HUES64 (cell line): ENCODE data around the gene C2CD4C.
"Not testable (repeated sequence)": the region's sequence is repeated elsewhere in the genome, so short reads cannot be mapped to it uniquely, and the experiment has no call there.

Source experiments
- H3K27ac ChIP-seq: 2 replicates; pipeline ENCODE4 v1.7.0; 2013; ENCODE audit warnings: low read depth, low read length, inconsistent platforms
- H3K27me3 ChIP-seq: 2 replicates; pipeline ENCODE4 v1.6.1; 2013; ENCODE audit warnings: mild to moderate bottlenecking, low read length; ENCODE audit not compliant: insufficient read depth
- H3K36me3 ChIP-seq: 2 replicates; pipeline ENCODE4 v1.6.1; 2013; ENCODE audit warnings: mild to moderate bottlenecking, low read length; ENCODE audit not compliant: insufficient read depth
- H3K4me1 ChIP-seq: 2 replicates; pipeline ENCODE4 v1.6.1; 2013; ENCODE audit warnings: mild to moderate bottlenecking, low read length, moderate library complexity; ENCODE audit not compliant: insufficient read depth
- H3K4me3 ChIP-seq: 2 replicates; pipeline ENCODE4 v1.5.1; 2013; ENCODE audit warnings: mild to moderate bottlenecking, low read length, moderate library complexity
- H3K9ac ChIP-seq: 2 replicates; pipeline ENCODE4 v1.6.1; 2013; ENCODE audit warnings: mild to moderate bottlenecking, low read depth, low read length
- H3K9me3 ChIP-seq: 2 replicates; pipeline ENCODE4 v1.6.1; 2013; ENCODE audit warnings: low read depth, low read length; ENCODE audit not compliant: insufficient read depth
- WGBS: fragments of 150-250, 120-280 bp; methylation state at CpG from one replicate; pipeline ENCODE4 v1.1.7; 2013; ENCODE audit warnings: missing lambda C conversion rate; 5-methylcytosine and 5-hydroxymethylcytosine counted together

C2CD4C gene

DNA sequence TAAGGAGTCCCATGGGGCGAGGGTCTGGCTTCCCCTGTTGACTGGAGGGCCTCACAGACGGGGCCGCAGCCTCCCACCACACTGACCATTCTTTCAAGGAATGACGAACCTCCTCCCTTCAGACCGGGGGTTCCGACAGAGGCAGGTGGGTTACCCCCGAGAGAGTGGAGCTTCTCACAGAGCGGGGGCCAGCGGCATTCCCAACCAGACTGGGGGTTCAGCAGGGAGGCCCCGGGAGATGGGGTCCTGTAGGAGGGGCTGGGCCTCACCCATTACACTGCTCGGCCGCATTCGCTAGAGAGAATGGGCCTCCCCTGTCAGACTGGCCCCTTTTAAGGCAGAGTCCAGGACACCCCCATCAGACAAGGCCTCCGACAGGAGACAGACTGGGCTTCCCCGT lies 15.6 kb upstream of the C2CD4C start:
- no peaks in the 10 kb centered on the region for H3K27me3 ChIP-seq

DNA sequence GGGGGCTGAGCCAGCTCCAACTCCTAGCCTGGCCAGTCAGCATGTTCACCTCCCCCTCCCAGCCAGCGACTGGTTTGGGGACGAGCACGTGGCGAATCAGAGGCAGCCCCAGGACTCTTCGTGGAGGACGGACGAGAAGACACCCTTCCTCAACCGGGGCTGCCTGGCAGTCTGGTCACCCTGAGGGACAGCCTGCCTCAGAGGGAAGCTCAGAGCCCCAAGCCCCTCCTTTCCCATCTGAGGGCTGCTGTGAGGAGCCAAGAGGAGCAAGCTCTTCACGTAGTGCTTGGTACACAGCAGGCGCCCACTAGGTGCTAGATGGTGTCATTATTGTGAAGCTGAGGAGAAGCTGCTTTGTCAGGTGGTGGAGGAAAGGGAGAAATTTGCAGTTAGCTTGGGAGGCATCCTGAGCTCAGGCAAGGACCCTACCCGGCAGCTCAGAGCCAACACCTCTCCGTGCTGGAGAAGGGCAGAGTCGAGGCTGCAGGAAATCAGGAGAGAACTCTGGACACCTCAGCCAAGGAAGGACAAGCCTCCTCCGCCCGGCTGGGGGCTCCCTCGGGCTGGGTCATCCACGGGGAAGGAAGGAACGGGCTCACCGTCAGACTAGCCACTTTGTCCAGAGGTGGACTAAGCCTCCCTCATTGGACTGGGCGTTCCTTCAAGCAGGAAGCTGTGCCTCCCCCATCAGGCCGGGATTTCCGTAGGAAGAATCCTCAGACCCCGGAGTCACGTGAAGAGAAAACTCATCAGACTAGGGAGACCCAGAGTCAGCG lies 14.9 kb upstream of the C2CD4C start:
- H3K4me3 ChIP-seq = no peak overlapping the region
- no peaks in the 10 kb centered on the region for H3K27me3 ChIP-seq

More for the DNA sequence above, 15.6 kb upstream of the C2CD4C start:
- no peak overlapping the region for H3K4me3 ChIP-seq
- H3K9ac ChIP-seq = no peak overlapping the region
- no peaks in the 10 kb centered on the region for H3K4me1 ChIP-seq
- WGBS = 95% methylated on average over 15 of the region's 15 CpGs
- H3K9me3 ChIP-seq = no peaks in the 10 kb centered on the region
- H3K36me3 ChIP-seq = no peaks in the 10 kb centered on the region; the same call in 1 of the 2 replicates
- H3K27ac ChIP-seq = no peak overlapping the region

DNA sequence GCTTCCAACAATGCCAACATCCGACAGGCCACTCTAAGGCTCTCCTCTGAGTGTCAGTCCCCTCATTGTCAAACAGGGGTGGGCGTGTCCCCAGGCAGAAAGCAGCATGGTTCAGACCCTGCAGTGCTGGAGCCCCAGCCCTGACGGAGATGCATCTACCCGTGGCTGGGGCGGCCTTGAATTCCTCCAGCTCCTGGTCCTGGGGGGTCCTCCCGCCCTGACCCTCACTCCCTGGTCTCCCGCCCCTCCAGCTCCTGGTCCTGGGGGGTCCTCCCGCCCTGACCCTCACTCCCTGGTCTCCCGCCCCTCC lies 13.9 kb upstream of the C2CD4C start:
- H3K27me3 ChIP-seq = not testable (repeated sequence)

More for the DNA sequence above, 14.9 kb upstream of the C2CD4C start:
- H3K9ac ChIP-seq = no peak overlapping the region
- no peaks in the 10 kb centered on the region; the same call in 1 of the 2 replicates for H3K36me3 ChIP-seq
- H3K4me1 ChIP-seq = no peaks in the 10 kb centered on the region
- H3K27ac ChIP-seq = no peak overlapping the region
- 90% methylated on average over 25 of the region's 25 CpGs for WGBS
- H3K9me3 ChIP-seq = no peaks in the 10 kb centered on the region

DNA sequence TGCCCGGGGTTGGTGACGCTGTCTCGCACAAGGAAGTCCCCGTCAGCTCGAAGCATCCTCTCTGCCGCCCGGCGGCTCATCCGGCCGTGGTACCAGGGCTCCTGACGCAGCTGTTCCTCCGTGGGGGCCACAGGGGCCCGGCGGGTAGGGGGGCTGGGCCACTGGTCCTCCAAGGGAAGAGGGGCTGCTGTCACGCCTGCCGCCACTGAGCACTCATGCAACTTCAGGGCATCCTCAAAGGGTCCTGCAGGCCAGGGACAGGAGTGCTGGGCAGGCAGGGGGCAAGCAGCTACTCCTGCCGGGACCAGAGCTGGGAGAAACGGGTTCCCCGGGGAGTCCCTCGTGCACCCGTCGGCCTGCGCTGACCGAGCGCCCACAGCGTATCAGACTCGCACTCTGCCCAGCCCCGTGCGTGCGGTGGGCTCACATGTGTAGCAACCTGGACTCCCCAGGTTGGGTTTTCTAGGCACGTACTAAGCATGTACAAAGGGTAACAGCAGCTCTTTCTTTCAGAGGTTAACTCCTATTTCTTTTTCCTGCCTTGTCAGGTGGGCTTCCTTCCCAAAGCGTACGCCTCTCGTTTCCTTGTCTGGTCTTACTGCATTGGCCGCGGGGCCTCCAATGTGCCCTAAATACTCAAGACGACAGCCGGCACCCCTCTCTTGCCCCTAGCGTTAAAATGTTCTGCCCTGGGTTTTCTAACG lies 13.4 kb upstream of the C2CD4C start:
- Histone ChIP-seq H3K36me3 (no peaks in the 10 kb centered on the region; the same call in 1 of the 2 replicates), H3K27ac (no peak overlapping the region), H3K9ac (no peak overlapping the region), H3K9me3 (no peaks in the 10 kb centered on the region), H3K4me3 (no peak overlapping the region), H3K27me3 (no peaks in the 10 kb centered on the region), H3K4me1 (peaks cover 7% of the 10 kb centered on the region; the same call in 1 of the 2 replicates)
- 76% methylated on average over 40 of the region's 40 CpGs for WGBS

More for the DNA sequence above, 13.9 kb upstream of the C2CD4C start:
- not testable (repeated sequence) for H3K36me3 ChIP-seq, H3K4me3 ChIP-seq, H3K4me1 ChIP-seq, H3K9ac ChIP-seq, H3K27ac ChIP-seq, H3K9me3 ChIP-seq
- 73% methylated on average over 7 of the region's 9 CpGs for WGBS

DNA sequence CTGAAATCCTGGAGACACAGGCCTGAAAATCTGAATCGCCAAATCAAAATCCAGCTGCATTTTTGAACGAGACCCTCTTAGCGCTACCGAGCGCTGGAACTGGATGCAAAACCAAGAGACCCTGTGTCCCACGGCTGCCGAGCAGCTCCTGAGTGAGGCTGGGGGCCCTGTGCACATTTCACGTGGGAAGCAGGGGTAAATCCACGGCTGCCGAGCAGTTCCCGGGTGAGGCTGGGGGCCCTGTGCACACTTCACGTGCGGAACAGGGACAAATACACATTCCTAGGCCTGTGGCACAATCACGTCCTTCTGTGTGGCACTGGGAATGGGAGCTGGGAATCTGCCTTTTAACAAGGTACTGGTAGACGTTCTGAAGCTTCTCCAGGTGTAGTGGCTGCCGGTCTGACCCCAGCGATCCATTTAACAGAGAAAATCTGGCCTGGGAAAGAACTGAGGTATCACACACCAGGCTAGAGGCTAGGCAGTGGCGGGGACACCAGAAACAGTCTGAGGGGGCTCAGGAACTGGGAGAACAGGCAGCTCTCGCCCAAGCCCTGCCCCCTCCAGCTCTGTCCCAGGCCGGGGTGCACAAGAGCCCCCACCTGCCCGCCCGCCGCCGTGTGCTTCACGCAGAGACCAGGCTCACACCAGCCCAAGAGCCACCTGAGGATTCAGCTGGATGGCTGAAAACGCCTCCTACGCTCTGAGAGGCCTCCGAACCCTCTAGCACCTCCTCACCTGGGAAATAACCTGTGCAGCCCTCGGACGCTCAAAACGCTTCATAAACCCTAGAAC lies 11.0 kb upstream of the C2CD4C start:
- Histone ChIP-seq H3K27ac (no peak overlapping the region), H3K4me3 (no peak overlapping the region), H3K27me3 (no peaks in the 10 kb centered on the region), H3K9ac (no peak overlapping the region), H3K4me1 (peaks cover 14% of the 10 kb centered on the region), H3K9me3 (no peaks in the 10 kb centered on the region), H3K36me3 (no peaks in the 10 kb centered on the region; the same call in 1 of the 2 replicates)
- 94% methylated on average over 31 of the region's 31 CpGs for WGBS

DNA sequence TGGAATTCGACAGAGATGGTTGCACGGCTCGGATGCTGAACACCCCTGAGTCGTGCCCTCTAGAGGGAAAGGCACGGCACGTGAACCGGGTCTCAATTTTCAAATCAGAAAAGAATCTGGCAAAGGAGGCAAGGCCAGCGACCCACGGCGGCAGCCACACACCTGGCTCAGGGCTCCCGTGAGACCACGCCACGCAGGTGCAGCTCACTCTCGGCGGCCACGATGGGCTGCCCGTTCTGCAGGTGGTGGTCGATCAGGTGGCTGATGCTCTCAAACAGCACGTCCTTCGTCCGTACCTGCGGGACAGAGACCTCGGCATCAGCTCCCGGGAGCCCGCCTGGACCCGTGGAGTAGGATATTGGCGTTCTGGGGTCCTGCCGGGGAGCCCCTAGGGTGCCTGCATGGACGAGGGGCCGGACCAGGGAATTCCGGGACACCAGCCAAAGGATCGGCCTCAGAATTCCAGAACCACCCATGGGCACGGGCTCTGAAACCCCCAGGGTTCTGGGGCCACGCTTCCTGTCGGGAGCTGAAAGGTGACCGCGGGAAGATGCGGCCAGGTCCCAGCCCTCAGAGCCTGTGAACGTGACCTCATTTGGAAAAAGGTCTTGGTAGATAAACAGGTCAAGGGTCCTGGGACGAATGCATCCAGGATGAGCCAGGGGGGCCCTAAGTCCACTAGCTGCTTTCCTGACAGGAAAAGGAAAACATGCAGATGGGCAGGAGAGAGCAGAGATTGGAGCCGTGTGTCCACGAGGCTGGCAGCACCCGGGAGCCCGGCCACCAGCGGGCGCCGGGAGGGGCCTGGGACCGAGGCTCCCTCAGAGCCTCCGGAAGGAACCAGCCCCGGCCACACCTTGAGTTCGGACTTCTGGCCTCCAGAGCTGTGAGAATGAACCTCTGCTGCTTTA lies 10.1 kb upstream of the C2CD4C start:
- WGBS = 91% methylated on average over 51 of the region's 51 CpGs
- H3K4me3 ChIP-seq = no peak overlapping the region
- no peak overlapping the region for H3K9ac ChIP-seq
- no peaks in the 10 kb centered on the region for H3K9me3 ChIP-seq
- peaks cover 14% of the 10 kb centered on the region for H3K4me1 ChIP-seq
- H3K36me3 ChIP-seq = no peaks in the 10 kb centered on the region; the same call in 1 of the 2 replicates
- H3K27ac ChIP-seq = no peak overlapping the region
- no peaks in the 10 kb centered on the region for H3K27me3 ChIP-seq

DNA sequence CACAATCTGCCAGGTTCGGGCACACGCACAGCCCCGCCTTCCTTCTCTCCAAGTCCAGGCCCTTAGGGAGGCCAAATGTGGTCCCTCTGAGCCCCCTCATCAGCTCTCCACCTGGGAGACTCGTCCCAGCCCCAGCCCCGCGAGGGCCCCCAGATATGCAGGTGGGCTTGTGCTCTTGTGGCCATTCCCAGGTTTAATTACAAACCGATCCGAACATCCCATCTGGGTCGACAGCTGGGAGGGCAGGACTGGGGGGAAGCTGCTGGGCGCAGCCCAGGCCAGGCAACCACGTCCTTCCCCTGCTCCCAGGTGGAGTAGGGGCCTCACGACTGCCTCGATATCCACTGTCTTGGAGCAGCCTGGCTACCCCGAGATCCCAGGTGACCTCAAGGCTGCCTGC lies 7.5 kb upstream of the C2CD4C start:
- H3K27ac ChIP-seq = no peak overlapping the region
- H3K27me3 ChIP-seq = no peaks in the 10 kb centered on the region
- no peaks in the 10 kb centered on the region; the same call in 1 of the 2 replicates for H3K36me3 ChIP-seq
- H3K9me3 ChIP-seq = no peaks in the 10 kb centered on the region
- peaks cover 25% of the 10 kb centered on the region for H3K4me1 ChIP-seq
- no peak overlapping the region for H3K9ac ChIP-seq
- 95% methylated on average over 14 of the region's 14 CpGs for WGBS
- no peak overlapping the region for H3K4me3 ChIP-seq

DNA sequence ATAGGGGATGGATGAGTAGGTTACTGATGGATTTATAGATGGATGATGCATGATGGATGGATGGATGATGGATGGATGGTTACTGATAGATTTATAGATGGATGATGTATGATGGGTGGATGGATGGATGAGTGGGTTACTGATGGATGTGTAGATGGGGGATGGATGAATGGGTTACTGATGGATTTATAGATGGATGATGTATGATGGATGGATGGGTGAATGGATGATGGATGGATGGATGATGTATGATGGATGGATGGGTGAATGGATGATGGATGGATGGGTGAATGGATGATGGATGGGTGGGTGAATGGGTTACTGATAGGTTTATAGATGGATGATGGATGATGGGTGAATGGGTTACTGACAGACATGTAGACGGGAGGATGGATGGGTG lies 6.3 kb upstream of the C2CD4C start:
- H3K4me3 ChIP-seq = no peak overlapping the region
- no peaks in the 10 kb centered on the region for H3K9me3 ChIP-seq
- peaks cover 2% of the 10 kb centered on the region; the same call in 1 of the 2 replicates for H3K27me3 ChIP-seq
- H3K4me1 ChIP-seq = peaks cover 25% of the 10 kb centered on the region
- no peak overlapping the region for H3K9ac ChIP-seq
- H3K36me3 ChIP-seq = no peaks in the 10 kb centered on the region
- H3K27ac ChIP-seq = no peak overlapping the region
- WGBS = 83% methylated on average over 1 of the region's 1 CpG

DNA sequence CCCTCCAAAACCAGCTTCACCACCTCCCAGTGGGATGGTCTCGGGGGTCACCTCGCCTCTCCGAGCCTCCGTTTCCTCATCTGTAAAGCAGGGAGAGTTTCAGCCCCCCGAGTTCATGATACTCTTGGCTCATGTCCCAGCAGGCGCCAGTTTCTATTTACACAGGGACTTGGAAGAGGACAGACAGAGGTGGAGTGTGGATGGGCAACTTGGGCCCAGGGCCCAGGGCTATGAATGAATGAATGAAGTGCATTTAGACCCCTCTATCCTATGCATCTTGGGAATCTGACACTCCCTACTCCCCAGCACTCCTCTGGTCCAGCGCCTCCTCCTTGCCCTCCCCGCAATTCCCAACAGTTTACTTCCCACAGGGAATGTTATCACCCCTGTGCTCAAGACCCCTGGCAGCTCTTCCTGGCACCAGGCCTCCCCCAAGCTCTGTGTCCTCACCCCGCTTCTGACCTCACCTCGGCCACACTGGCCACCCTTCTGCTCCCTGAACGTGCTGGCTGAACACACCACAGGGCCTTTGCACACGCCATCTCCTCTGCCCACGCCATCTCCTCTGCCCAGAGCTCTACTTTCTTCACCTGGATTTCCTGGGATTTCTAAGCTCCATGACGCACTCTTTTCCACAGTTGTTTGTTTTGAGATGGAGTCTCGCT lies 4.9 kb upstream of the C2CD4C start:
- peaks cover 32% of the 10 kb centered on the region for H3K4me1 ChIP-seq
- WGBS = 92% methylated on average over 15 of the region's 15 CpGs
- no peak overlapping the region for H3K27ac ChIP-seq
- H3K36me3 ChIP-seq = no peaks in the 10 kb centered on the region
- peaks cover 14% of the 10 kb centered on the region for H3K27me3 ChIP-seq
- H3K9me3 ChIP-seq = no peaks in the 10 kb centered on the region
- H3K4me3 ChIP-seq = no peak overlapping the region
- H3K9ac ChIP-seq = no peak overlapping the region
